ENCODE results near the gene MLLT1.

Gene MLLT1

GRCh38 chr19:6274756-6275155 lies 5.0 kb downstream of the MLLT1 start:
- ATAC-seq, result no peak

GRCh38 chr19:6273701-6274601 lies 5.8 kb downstream of the MLLT1 start:
- ATAC-seq, result no peak

GRCh38 chr19:6272913-6273600 lies 6.7 kb downstream of the MLLT1 start:
- ATAC-seq, result no peak

- ATAC-seq, result no peak
Observed at GRCh38 chr19:6272411-6272791, 7.4 kb downstream of the MLLT1 start.

GRCh38 chr19:6271721-6272410 lies 7.9 kb downstream of the MLLT1 start:
- ATAC-seq, result no peak

- ATAC-seq, result no peak
Observed at GRCh38 chr19:6271251-6271650, 8.5 kb downstream of the MLLT1 start.

GRCh38 chr19:6270822-6271221 lies 9.0 kb downstream of the MLLT1 start:
- ATAC-seq, result no peak

- no peak for ATAC-seq
Observed at GRCh38 chr19:6270076-6270745, 9.6 kb downstream of the MLLT1 start.

- ATAC-seq, result no peak
Observed at GRCh38 chr19:6269101-6269886, 10.5 kb downstream of the MLLT1 start.

GRCh38 chr19:6268382-6268771 lies 11.4 kb downstream of the MLLT1 start:
- no peak for ATAC-seq

- ATAC-seq, result no peak
Observed at GRCh38 chr19:6267552-6268381, 12.0 kb downstream of the MLLT1 start.

GRCh38 chr19:6264803-6265202 lies 15.0 kb downstream of the MLLT1 start:
- ATAC-seq, result no peak

GRCh38 chr19:6263735-6264444 lies 15.9 kb downstream of the MLLT1 start:
- no peak for ATAC-seq

GRCh38 chr19:6263306-6263705 lies 16.5 kb downstream of the MLLT1 start:
- no peak for ATAC-seq

GRCh38 chr19:6262519-6262918 lies 17.3 kb downstream of the MLLT1 start:
- ATAC-seq, result no peak

- no peak for ATAC-seq
Observed at GRCh38 chr19:6261883-6262282, 17.9 kb downstream of the MLLT1 start.

GRCh38 chr19:6260912-6261650 lies 18.7 kb downstream of the MLLT1 start:
- peak; percentile 38 to 44 for ATAC-seq

- no peak for ATAC-seq
Observed at GRCh38 chr19:6260376-6260775, 19.4 kb downstream of the MLLT1 start.

GRCh38 chr19:6259312-6259861 lies 20.4 kb downstream of the MLLT1 start:
- ATAC-seq, result no peak

Data from activated CD4-positive, CD25-positive, alpha-beta regulatory T cell treated with anti-CD3 and anti-CD28 coated beads, Interleukin-2, amount 50 U/mL, for 24 hours (primary cell).